Activated CD8-positive, alpha-beta memory T cell treated with anti-CD3 and anti-CD28 coated beads for 4 hours (primary cell): ENCODE data around the gene ULBP2.
"Not testable (repeated sequence)": the region's sequence is repeated elsewhere in the genome, so short reads cannot be mapped to it uniquely, and the experiment has no call there.

ENCODE experiments used
- DNase-seq, 2 donors: peaks; one replicate each; pipeline ENCODE4 v3.0.0-alpha.2; 2020; ENCODE audit warnings: low read depth in 2 of 2

The ULBP2 gene

GRCh38 chr6:149941583-149942460 is at the start of gene ULBP2:
Gene ULBP2 (plus strand): TSS chr6:149942014. CDS start chr6:149942073, 59 bp downstream.
- DNase-seq: peak; percentile 82 to 88

GRCh38 chr6:149895048-149895590 is 46.7 kb upstream of the ULBP2 start:
- DNase-seq: no peak

GRCh38 chr6:149895833-149896271 is 46.0 kb upstream of the ULBP2 start:
- no peak for DNase-seq

GRCh38 chr6:149896491-149896890 is 45.3 kb upstream of the ULBP2 start:
- DNase-seq: no peak

GRCh38 chr6:149897015-149897697 is 44.7 kb upstream of the ULBP2 start:
- DNase-seq: no peak

- no peak for DNase-seq
Measured at GRCh38 chr6:149897855-149898744, 43.7 kb upstream of the ULBP2 start, which contains the start of gene RAET1E. Gene RAET1E (minus strand): TSS chr6:149898113. CDS start chr6:149890901, 7,212 bp downstream.

GRCh38 chr6:149898966-149899365 is 42.8 kb upstream of the ULBP2 start:
- no peak for DNase-seq

GRCh38 chr6:149899486-149899885 is 42.3 kb upstream of the ULBP2 start:
- DNase-seq: no peak

- DNase-seq: no peak
Measured at GRCh38 chr6:149899926-149900619, 41.7 kb upstream of the ULBP2 start.

GRCh38 chr6:149900620-149901443 is 41.0 kb upstream of the ULBP2 start:
- DNase-seq: no peak

- DNase-seq: no peak
Measured at GRCh38 chr6:149901444-149902140, 40.2 kb upstream of the ULBP2 start.

- DNase-seq: no peak
Measured at GRCh38 chr6:149903938-149904611, 37.7 kb upstream of the ULBP2 start.

GRCh38 chr6:149904661-149905370 is 37.0 kb upstream of the ULBP2 start:
- no peak for DNase-seq

- no peak for DNase-seq
Measured at GRCh38 chr6:149905371-149905910, 36.4 kb upstream of the ULBP2 start.

GRCh38 chr6:149905911-149906371 is 35.9 kb upstream of the ULBP2 start:
- DNase-seq: no peak

- no peak for DNase-seq
Measured at GRCh38 chr6:149906405-149906804, 35.4 kb upstream of the ULBP2 start.

GRCh38 chr6:149907317-149907716 is 34.5 kb upstream of the ULBP2 start:
- DNase-seq: no peak

- not testable (repeated sequence) for DNase-seq
Measured at GRCh38 chr6:149908480-149908879, 33.3 kb upstream of the ULBP2 start.
